ENCODE results near the gene CACNA2D2.

The CACNA2D2 gene

GRCh38 chr3:50493623-50494022, 9.8 kb downstream of the CACNA2D2 start:
- Histone ChIP-seq H3K79me2 (ENCODE audit: insufficient read depth, low read length) (no peaks in the 10 kb centered on the region), H3K4me1 (ENCODE audit: insufficient read depth, low read length) (no peaks in the 10 kb centered on the region), H3K27me3 (ENCODE audit: insufficient read depth, low read length, poor library complexity) (peaks cover 2% of the 10 kb centered on the region), H3K36me3 (ENCODE audit: insufficient read depth, low read length) (no peaks in the 10 kb centered on the region), H3K9me3 (ENCODE audit: insufficient read depth, low read length, severe bottlenecking) (no peaks in the 10 kb centered on the region), H3K4me2 (ENCODE audit: insufficient read depth, low read length) (no peak overlapping the region), H3K9ac (ENCODE audit: low read depth, low read length) (no peak overlapping the region), H4K20me1 (ENCODE audit: insufficient read depth, low read length) (no peaks in the 10 kb centered on the region; the same call in 1 of the 2 replicates), H3K4me3 (ENCODE audit: low read depth in 1 of 2, low read length in 2 of 2) (no peak overlapping the region), H3K27ac (ENCODE audit: low read length) (no peak overlapping the region), H2AFZ (ENCODE audit: low read depth, low read length) (no peak overlapping the region)
- TF ChIP-seq EZH2 (IDR thresholded peaks at IDR 0.05; ENCODE audit: borderline replicate concordance, low read depth, low read length, severe bottlenecking) (no peak), CTCF (IDR thresholded peaks at IDR 0.05; ENCODE audit: borderline replicate concordance, extremely low read depth, low read length, poor library complexity, severe bottlenecking) (no peak)
- DNase-seq (no peak), ATAC-seq (ENCODE audit: insufficient read depth, low read depth) (no peak)

- H3K79me2 ChIP-seq (ENCODE audit: insufficient read depth, low read length), result no peaks in the 10 kb centered on the region
- no peak overlapping the region for H2AFZ ChIP-seq (ENCODE audit: low read depth, low read length)
- no peaks in the 10 kb centered on the region for H3K36me3 ChIP-seq (ENCODE audit: insufficient read depth, low read length)
- DNase-seq (no peak), ATAC-seq (ENCODE audit: insufficient read depth, low read depth) (no peak)
- no peak overlapping the region for H3K27ac ChIP-seq (ENCODE audit: low read length)
- H3K4me2 ChIP-seq (ENCODE audit: insufficient read depth, low read length), result no peak overlapping the region
- H3K27me3 ChIP-seq (ENCODE audit: insufficient read depth, low read length, poor library complexity), result peaks cover 2% of the 10 kb centered on the region
- no peaks in the 10 kb centered on the region for H3K9me3 ChIP-seq (ENCODE audit: insufficient read depth, low read length, severe bottlenecking)
- H3K9ac ChIP-seq (ENCODE audit: low read depth, low read length), result no peak overlapping the region
- TF ChIP-seq CTCF (IDR thresholded peaks at IDR 0.05; ENCODE audit: borderline replicate concordance, extremely low read depth, low read length, poor library complexity, severe bottlenecking), result no peak
- no peak for TF ChIP-seq EZH2 (IDR thresholded peaks at IDR 0.05; ENCODE audit: borderline replicate concordance, low read depth, low read length, severe bottlenecking)
- no peaks in the 10 kb centered on the region; the same call in 1 of the 2 replicates for H4K20me1 ChIP-seq (ENCODE audit: insufficient read depth, low read length)
- no peak overlapping the region for H3K4me3 ChIP-seq (ENCODE audit: low read depth in 1 of 2, low read length in 2 of 2)
- H3K4me1 ChIP-seq (ENCODE audit: insufficient read depth, low read length), result no peaks in the 10 kb centered on the region
These were observed 10.3 kb downstream of the CACNA2D2 start for GRCh38 chr3:50493086-50493485.

- Histone ChIP-seq H3K4me1 (ENCODE audit: insufficient read depth, low read length) (no peaks in the 10 kb centered on the region), H3K27ac (ENCODE audit: low read length) (no peak overlapping the region), H3K4me3 (ENCODE audit: low read depth in 1 of 2, low read length in 2 of 2) (no peak overlapping the region), H2AFZ (ENCODE audit: low read depth, low read length) (no peak overlapping the region), H3K36me3 (ENCODE audit: insufficient read depth, low read length) (no peaks in the 10 kb centered on the region), H3K79me2 (ENCODE audit: insufficient read depth, low read length) (no peaks in the 10 kb centered on the region), H3K4me2 (ENCODE audit: insufficient read depth, low read length) (no peak overlapping the region), H4K20me1 (ENCODE audit: insufficient read depth, low read length) (no peaks in the 10 kb centered on the region; the same call in 1 of the 2 replicates), H3K27me3 (ENCODE audit: insufficient read depth, low read length, poor library complexity) (peaks cover 2% of the 10 kb centered on the region), H3K9ac (ENCODE audit: low read depth, low read length) (no peak overlapping the region), H3K9me3 (ENCODE audit: insufficient read depth, low read length, severe bottlenecking) (no peaks in the 10 kb centered on the region)
- ATAC-seq (ENCODE audit: insufficient read depth, low read depth) (0 out of 3 replicates have a peak, but pooled peaks have one; percentile 22), DNase-seq (no peak)
- TF ChIP-seq EZH2 (IDR thresholded peaks at IDR 0.05; ENCODE audit: borderline replicate concordance, low read depth, low read length, severe bottlenecking) (no peak), CTCF (IDR thresholded peaks at IDR 0.05; ENCODE audit: borderline replicate concordance, extremely low read depth, low read length, poor library complexity, severe bottlenecking) (no peak)
These were observed 12.4 kb downstream of the CACNA2D2 start for GRCh38 chr3:50491023-50491422.

GRCh38 chr3:50490424-50490823, 13.0 kb downstream of the CACNA2D2 start:
- Histone ChIP-seq H2AFZ (ENCODE audit: low read depth, low read length) (no peak overlapping the region), H3K4me2 (ENCODE audit: insufficient read depth, low read length) (no peak overlapping the region), H3K4me3 (ENCODE audit: low read depth in 1 of 2, low read length in 2 of 2) (no peak overlapping the region), H3K36me3 (ENCODE audit: insufficient read depth, low read length) (no peaks in the 10 kb centered on the region), H3K27me3 (ENCODE audit: insufficient read depth, low read length, poor library complexity) (peaks cover 2% of the 10 kb centered on the region), H3K9me3 (ENCODE audit: insufficient read depth, low read length, severe bottlenecking) (no peaks in the 10 kb centered on the region), H3K27ac (ENCODE audit: low read length) (no peak overlapping the region), H4K20me1 (ENCODE audit: insufficient read depth, low read length) (no peaks in the 10 kb centered on the region; the same call in 1 of the 2 replicates), H3K79me2 (ENCODE audit: insufficient read depth, low read length) (no peaks in the 10 kb centered on the region), H3K4me1 (ENCODE audit: insufficient read depth, low read length) (no peaks in the 10 kb centered on the region), H3K9ac (ENCODE audit: low read depth, low read length) (no peak overlapping the region)
- no peak for DNase-seq
- TF ChIP-seq EZH2 (IDR thresholded peaks at IDR 0.05; ENCODE audit: borderline replicate concordance, low read depth, low read length, severe bottlenecking), result no peak
- TF ChIP-seq CTCF (IDR thresholded peaks at IDR 0.05; ENCODE audit: borderline replicate concordance, extremely low read depth, low read length, poor library complexity, severe bottlenecking), result no peak
- no peak for ATAC-seq (ENCODE audit: insufficient read depth, low read depth)

All from DND-41 (cell line).